ENCODE measurements around the gene LPAR1.

DNA sequence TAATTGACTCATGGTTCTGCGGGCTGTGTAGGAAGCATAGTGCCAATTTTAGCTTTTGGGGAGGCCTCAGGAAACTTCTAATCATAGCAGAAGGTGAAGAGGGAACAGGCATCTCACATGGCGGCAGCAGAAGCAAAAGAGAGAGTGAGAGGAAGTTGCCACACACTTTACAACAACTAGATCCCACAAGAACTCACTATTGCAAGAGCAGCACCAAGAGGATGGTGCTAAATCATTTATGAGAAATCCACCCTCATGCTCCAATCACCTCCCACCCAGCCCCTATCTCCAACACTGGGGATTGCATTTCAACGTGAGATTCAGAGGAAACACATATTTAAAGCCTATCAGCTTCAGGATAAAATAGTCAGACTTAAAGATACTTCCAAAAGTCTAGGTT, 36.1 kb upstream of the LPAR1 start:
- TF ChIP-seq, protein P1, sequence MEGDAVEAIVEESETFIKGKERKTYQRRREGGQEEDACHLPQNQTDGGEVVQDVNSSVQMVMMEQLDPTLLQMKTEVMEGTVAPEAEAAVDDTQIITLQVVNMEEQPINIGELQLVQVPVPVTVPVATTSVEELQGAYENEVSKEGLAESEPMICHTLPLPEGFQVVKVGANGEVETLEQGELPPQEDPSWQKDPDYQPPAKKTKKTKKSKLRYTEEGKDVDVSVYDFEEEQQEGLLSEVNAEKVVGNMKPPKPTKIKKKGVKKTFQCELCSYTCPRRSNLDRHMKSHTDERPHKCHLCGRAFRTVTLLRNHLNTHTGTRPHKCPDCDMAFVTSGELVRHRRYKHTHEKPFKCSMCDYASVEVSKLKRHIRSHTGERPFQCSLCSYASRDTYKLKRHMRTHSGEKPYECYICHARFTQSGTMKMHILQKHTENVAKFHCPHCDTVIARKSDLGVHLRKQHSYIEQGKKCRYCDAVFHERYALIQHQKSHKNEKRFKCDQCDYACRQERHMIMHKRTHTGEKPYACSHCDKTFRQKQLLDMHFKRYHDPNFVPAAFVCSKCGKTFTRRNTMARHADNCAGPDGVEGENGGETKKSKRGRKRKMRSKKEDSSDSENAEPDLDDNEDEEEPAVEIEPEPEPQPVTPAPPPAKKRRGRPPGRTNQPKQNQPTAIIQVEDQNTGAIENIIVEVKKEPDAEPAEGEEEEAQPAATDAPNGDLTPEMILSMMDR (conservative IDR thresholded peaks at IDR 0.05 in 1 of 2, IDR thresholded peaks at IDR 0.05 in 1 of 2; ENCODE audit: extremely low read depth in 1 of 2, insufficient read depth in 1 of 2, low read depth in 1 of 2, low read length in 2 of 2) = no peak
- TF ChIP-seq EZH2 (IDR thresholded peaks at IDR 0.05; ENCODE audit: borderline replicate concordance, low read length) = no peak

Data from mammary epithelial cell (primary cell).